ENCODE data around the gene MAML2. TPM values are rescaled to one million over a fixed set of nuclear protein-coding genes. Genes with fewer than 3 reads are reported as not detected.

Gene MAML2
- total RNA-seq, 1 experiment from 2014 or later: 0.11 TPM

- Histone ChIP-seq H3K9me2 (replicated peaks; ENCODE audit: insufficient read depth, low read length) (no peaks in the 10 kb centered on the region), H3K9ac (ENCODE audit: low read length) (no peak overlapping the region), H3K79me2 (ENCODE audit: low read length) (no peaks in the 10 kb centered on the region), H4K20me1 (ENCODE audit: insufficient read depth, low read depth, low read length) (no peaks in the 10 kb centered on the region), H3K27me3 (ENCODE audit: low read length) (no peaks in the 10 kb centered on the region), H3K4me1 (ENCODE audit: low read length) (no peaks in the 10 kb centered on the region), H3K27ac (ENCODE audit: low read length) (no peak overlapping the region), H3K4me3 (ENCODE audit: low read length) (no peak overlapping the region), H3K4me2 (ENCODE audit: low read depth, low read length, poor library complexity, severe bottlenecking) (no peak overlapping the region), H2AFZ (ENCODE audit: low read length) (no peak overlapping the region), H3K9me3 (ENCODE audit: low read length) (no peaks in the 10 kb centered on the region), H3K36me3 (ENCODE audit: insufficient read depth, low read length) (no peaks in the 10 kb centered on the region)
- no peak for DNase-seq
Measured at GRCh38 chr11:96303980-96304379, 39.0 kb downstream of the MAML2 start.

GRCh38 chr11:96303064-96303463, 39.9 kb downstream of the MAML2 start:
- Histone ChIP-seq H3K79me2 (ENCODE audit: low read length) (no peaks in the 10 kb centered on the region), H3K4me2 (ENCODE audit: low read depth, low read length, poor library complexity, severe bottlenecking) (no peak overlapping the region)

GRCh38 chr11:96301818-96302217, 41.2 kb downstream of the MAML2 start:
- Histone ChIP-seq H2AFZ (ENCODE audit: low read length) (no peak overlapping the region), H3K9ac (ENCODE audit: low read length) (no peak overlapping the region), H3K27me3 (ENCODE audit: low read length) (no peaks in the 10 kb centered on the region), H3K79me2 (ENCODE audit: low read length) (no peaks in the 10 kb centered on the region), H3K9me2 (replicated peaks; ENCODE audit: insufficient read depth, low read length) (no peaks in the 10 kb centered on the region), H3K9me3 (ENCODE audit: low read length) (no peaks in the 10 kb centered on the region), H4K20me1 (ENCODE audit: insufficient read depth, low read depth, low read length) (no peaks in the 10 kb centered on the region), H3K4me2 (ENCODE audit: low read depth, low read length, poor library complexity, severe bottlenecking) (no peak overlapping the region), H3K27ac (ENCODE audit: low read length) (no peak overlapping the region), H3K4me1 (ENCODE audit: low read length) (no peaks in the 10 kb centered on the region), H3K4me3 (ENCODE audit: low read length) (no peak overlapping the region), H3K36me3 (ENCODE audit: insufficient read depth, low read length) (no peaks in the 10 kb centered on the region)
- DNase-seq: no peak

More at GRCh38 chr11:96303064-96303463, 39.9 kb downstream of the MAML2 start:
- no peak overlapping the region for H3K27ac ChIP-seq (ENCODE audit: low read length)
- DNase-seq: no peak
- H2AFZ ChIP-seq (ENCODE audit: low read length): no peak overlapping the region
- H4K20me1 ChIP-seq (ENCODE audit: insufficient read depth, low read depth, low read length): no peaks in the 10 kb centered on the region
- H3K9me3 ChIP-seq (ENCODE audit: low read length): no peaks in the 10 kb centered on the region
- H3K27me3 ChIP-seq (ENCODE audit: low read length): no peaks in the 10 kb centered on the region
- H3K9ac ChIP-seq (ENCODE audit: low read length): no peak overlapping the region
- H3K36me3 ChIP-seq (ENCODE audit: insufficient read depth, low read length): no peaks in the 10 kb centered on the region
- H3K4me1 ChIP-seq (ENCODE audit: low read length): no peaks in the 10 kb centered on the region
- no peak overlapping the region for H3K4me3 ChIP-seq (ENCODE audit: low read length)
- H3K9me2 ChIP-seq (replicated peaks; ENCODE audit: insufficient read depth, low read length): no peaks in the 10 kb centered on the region

- Histone ChIP-seq H3K36me3 (ENCODE audit: insufficient read depth, low read length) (no peaks in the 10 kb centered on the region), H3K27me3 (ENCODE audit: low read length) (no peaks in the 10 kb centered on the region), H3K4me1 (ENCODE audit: low read length) (no peaks in the 10 kb centered on the region), H2AFZ (ENCODE audit: low read length) (no peak overlapping the region), H3K27ac (ENCODE audit: low read length) (no peak overlapping the region), H3K4me2 (ENCODE audit: low read depth, low read length, poor library complexity, severe bottlenecking) (no peak overlapping the region), H3K9me3 (ENCODE audit: low read length) (no peaks in the 10 kb centered on the region), H3K9ac (ENCODE audit: low read length) (no peak overlapping the region), H3K4me3 (ENCODE audit: low read length) (no peak overlapping the region), H4K20me1 (ENCODE audit: insufficient read depth, low read depth, low read length) (no peaks in the 10 kb centered on the region), H3K79me2 (ENCODE audit: low read length) (no peaks in the 10 kb centered on the region), H3K9me2 (replicated peaks; ENCODE audit: insufficient read depth, low read length) (no peaks in the 10 kb centered on the region)
- DNase-seq: no peak
Measured at GRCh38 chr11:96299155-96299888, 43.7 kb downstream of the MAML2 start.

GRCh38 chr11:96295369-96295768, 47.6 kb downstream of the MAML2 start:
- Histone ChIP-seq H3K9ac (ENCODE audit: low read length) (no peak overlapping the region), H3K4me3 (ENCODE audit: low read length) (no peak overlapping the region), H3K27me3 (ENCODE audit: low read length) (no peaks in the 10 kb centered on the region; the same call in 1 of the 2 replicates), H3K36me3 (ENCODE audit: insufficient read depth, low read length) (no peaks in the 10 kb centered on the region), H3K9me2 (replicated peaks; ENCODE audit: insufficient read depth, low read length) (no peaks in the 10 kb centered on the region), H3K27ac (ENCODE audit: low read length) (no peak overlapping the region), H4K20me1 (ENCODE audit: insufficient read depth, low read depth, low read length) (no peaks in the 10 kb centered on the region), H3K9me3 (ENCODE audit: low read length) (no peaks in the 10 kb centered on the region), H3K4me1 (ENCODE audit: low read length) (no peaks in the 10 kb centered on the region), H3K79me2 (ENCODE audit: low read length) (no peaks in the 10 kb centered on the region), H2AFZ (ENCODE audit: low read length) (no peak overlapping the region), H3K4me2 (ENCODE audit: low read depth, low read length, poor library complexity, severe bottlenecking) (no peak overlapping the region)
- no peak for DNase-seq

GRCh38 chr11:96294289-96294688, 48.7 kb downstream of the MAML2 start:
- H3K9me2 ChIP-seq (replicated peaks; ENCODE audit: insufficient read depth, low read length): no peaks in the 10 kb centered on the region
- H3K4me1 ChIP-seq (ENCODE audit: low read length): no peaks in the 10 kb centered on the region
- H3K9ac ChIP-seq (ENCODE audit: low read length): no peak overlapping the region
- H3K4me2 ChIP-seq (ENCODE audit: low read depth, low read length, poor library complexity, severe bottlenecking): no peak overlapping the region
- no peak overlapping the region for H2AFZ ChIP-seq (ENCODE audit: low read length)
- no peak for DNase-seq
- no peaks in the 10 kb centered on the region for H3K36me3 ChIP-seq (ENCODE audit: insufficient read depth, low read length)
- H3K9me3 ChIP-seq (ENCODE audit: low read length): no peaks in the 10 kb centered on the region
- no peak overlapping the region for H3K4me3 ChIP-seq (ENCODE audit: low read length)
- no peaks in the 10 kb centered on the region for H3K79me2 ChIP-seq (ENCODE audit: low read length)
- H3K27me3 ChIP-seq (ENCODE audit: low read length): no peaks in the 10 kb centered on the region; the same call in 1 of the 2 replicates
- H4K20me1 ChIP-seq (ENCODE audit: insufficient read depth, low read depth, low read length): no peaks in the 10 kb centered on the region
- no peak overlapping the region for H3K27ac ChIP-seq (ENCODE audit: low read length)

GRCh38 chr11:96293598-96294021, 49.4 kb downstream of the MAML2 start:
- Histone ChIP-seq H3K36me3 (ENCODE audit: insufficient read depth, low read length) (no peaks in the 10 kb centered on the region), H3K4me1 (ENCODE audit: low read length) (no peaks in the 10 kb centered on the region), H3K9me2 (replicated peaks; ENCODE audit: insufficient read depth, low read length) (no peaks in the 10 kb centered on the region), H3K4me2 (ENCODE audit: low read depth, low read length, poor library complexity, severe bottlenecking) (no peak overlapping the region), H3K9me3 (ENCODE audit: low read length) (no peaks in the 10 kb centered on the region), H3K27ac (ENCODE audit: low read length) (no peak overlapping the region), H4K20me1 (ENCODE audit: insufficient read depth, low read depth, low read length) (no peaks in the 10 kb centered on the region), H3K9ac (ENCODE audit: low read length) (no peak overlapping the region), H3K27me3 (ENCODE audit: low read length) (no peaks in the 10 kb centered on the region; the same call in 1 of the 2 replicates), H2AFZ (ENCODE audit: low read length) (no peak overlapping the region), H3K79me2 (ENCODE audit: low read length) (no peaks in the 10 kb centered on the region), H3K4me3 (ENCODE audit: low read length) (no peak overlapping the region)
- DNase-seq: no peak

GRCh38 chr11:96293109-96293508, 49.9 kb downstream of the MAML2 start:
- no peaks in the 10 kb centered on the region for H3K79me2 ChIP-seq (ENCODE audit: low read length)
- H3K4me3 ChIP-seq (ENCODE audit: low read length): no peak overlapping the region
- H3K4me2 ChIP-seq (ENCODE audit: low read depth, low read length, poor library complexity, severe bottlenecking): no peak overlapping the region
- no peaks in the 10 kb centered on the region for H3K4me1 ChIP-seq (ENCODE audit: low read length)
- H3K9me2 ChIP-seq (replicated peaks; ENCODE audit: insufficient read depth, low read length): no peaks in the 10 kb centered on the region
- H3K9ac ChIP-seq (ENCODE audit: low read length): no peak overlapping the region
- no peaks in the 10 kb centered on the region for H4K20me1 ChIP-seq (ENCODE audit: insufficient read depth, low read depth, low read length)
- H3K27ac ChIP-seq (ENCODE audit: low read length): no peak overlapping the region
- H3K36me3 ChIP-seq (ENCODE audit: insufficient read depth, low read length): no peaks in the 10 kb centered on the region
- no peaks in the 10 kb centered on the region; the same call in 1 of the 2 replicates for H3K27me3 ChIP-seq (ENCODE audit: low read length)
- H2AFZ ChIP-seq (ENCODE audit: low read length): no peak overlapping the region
- DNase-seq: no peak
- H3K9me3 ChIP-seq (ENCODE audit: low read length): no peaks in the 10 kb centered on the region

Measured in Karpas-422 (cell line).